A204.1 (cell line): ENCODE results near the gene LUZP2.

Experiments
- FAIRE-seq: peaks from 2 replicates; lab custom pipeline; 2012; peaks lifted over from hg19 to GRCh38; lab: Jason Lieb, UNC

The LUZP2 gene

DNA sequence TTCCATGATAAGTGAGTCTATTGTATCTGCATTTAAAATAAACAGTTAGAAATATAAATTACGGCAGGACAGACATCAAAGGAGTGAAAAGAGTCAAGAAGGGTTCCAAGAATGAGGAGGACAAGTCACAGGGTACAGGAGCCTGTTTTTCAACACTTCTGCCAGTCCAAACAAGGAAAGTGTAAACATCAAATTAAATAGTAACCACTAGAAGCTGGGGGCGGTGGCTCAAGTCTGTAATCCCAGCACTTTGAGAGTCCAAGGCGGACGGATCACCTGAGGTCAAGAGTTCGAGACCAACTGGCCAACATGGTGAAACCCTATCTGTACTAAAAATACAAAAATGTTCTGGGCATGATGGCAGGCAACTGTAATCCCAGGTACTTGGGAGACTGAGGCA is 219.6 kb downstream of the LUZP2 start:
- FAIRE-seq, result no peak

DNA sequence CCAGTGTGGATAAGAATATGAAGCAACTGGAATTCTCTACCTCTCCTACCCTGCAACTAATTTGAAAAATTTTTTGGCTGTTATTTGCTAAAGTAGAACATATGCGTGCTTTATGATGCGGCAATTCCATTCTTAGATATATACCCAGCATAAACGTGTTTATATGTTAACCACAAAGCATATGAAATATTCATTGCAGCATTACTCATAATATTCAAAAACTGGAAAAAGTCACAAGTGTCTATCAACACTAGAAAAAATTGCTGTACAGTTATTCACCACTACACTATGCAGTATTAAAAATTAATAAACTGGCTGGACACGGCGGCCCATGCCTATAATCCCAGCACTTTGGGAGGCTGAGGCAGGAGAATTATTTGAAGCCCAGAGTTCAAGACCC is 226.4 kb downstream of the LUZP2 start:
- FAIRE-seq, result no peak

DNA sequence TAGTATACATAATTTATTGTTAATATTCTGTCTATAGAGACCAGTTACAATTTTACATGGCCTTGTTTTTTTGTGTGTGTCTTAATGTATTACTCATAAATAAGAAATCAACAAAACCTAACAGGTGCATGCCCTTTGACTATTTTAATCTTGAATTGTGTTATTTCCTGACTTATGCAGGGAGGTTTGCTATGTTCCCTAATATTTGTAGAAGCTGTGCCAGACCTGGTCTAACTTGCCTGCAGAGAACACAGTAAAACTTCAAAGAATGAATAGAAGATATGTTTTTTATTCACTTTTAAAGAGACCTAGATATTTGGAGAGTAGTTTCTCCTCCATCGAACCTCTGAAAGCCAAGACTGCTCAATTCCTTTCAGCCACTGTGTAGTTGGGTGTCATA is 234.7 kb downstream of the LUZP2 start:
- FAIRE-seq, result no peak

DNA sequence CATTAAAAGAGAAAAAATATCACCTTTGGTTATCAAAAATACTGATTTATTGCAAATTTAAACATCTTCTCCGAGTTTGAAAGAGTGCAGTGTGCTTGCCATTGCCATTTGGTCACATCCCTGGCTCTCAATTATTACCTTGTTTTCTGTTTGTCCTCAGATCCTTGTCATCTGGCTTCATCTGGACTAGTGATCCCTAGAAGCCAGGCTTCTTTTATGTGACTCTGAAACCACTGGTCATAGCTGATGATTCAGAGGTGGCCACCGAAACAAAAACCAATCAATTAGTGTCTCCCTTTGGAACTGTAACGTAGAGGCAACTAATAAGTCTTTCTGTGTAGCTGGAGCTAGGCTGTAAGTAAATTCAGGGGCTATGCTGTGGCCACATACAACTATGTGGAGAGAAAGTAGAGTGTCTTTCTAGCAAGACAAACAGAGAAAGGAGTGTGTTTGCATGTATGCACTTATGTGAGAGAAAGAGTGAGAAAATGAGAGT is 237.9 kb downstream of the LUZP2 start:
- no peak for FAIRE-seq

- no peak for FAIRE-seq
Observed at GRCh38 chr11:24738972-24739371, 242.1 kb downstream of the LUZP2 start.

- no peak for FAIRE-seq
Observed at GRCh38 chr11:24739637-24740036, 242.8 kb downstream of the LUZP2 start.

GRCh38 chr11:24747275-24748251 is 250.7 kb downstream of the LUZP2 start:
- no peak for FAIRE-seq

DNA sequence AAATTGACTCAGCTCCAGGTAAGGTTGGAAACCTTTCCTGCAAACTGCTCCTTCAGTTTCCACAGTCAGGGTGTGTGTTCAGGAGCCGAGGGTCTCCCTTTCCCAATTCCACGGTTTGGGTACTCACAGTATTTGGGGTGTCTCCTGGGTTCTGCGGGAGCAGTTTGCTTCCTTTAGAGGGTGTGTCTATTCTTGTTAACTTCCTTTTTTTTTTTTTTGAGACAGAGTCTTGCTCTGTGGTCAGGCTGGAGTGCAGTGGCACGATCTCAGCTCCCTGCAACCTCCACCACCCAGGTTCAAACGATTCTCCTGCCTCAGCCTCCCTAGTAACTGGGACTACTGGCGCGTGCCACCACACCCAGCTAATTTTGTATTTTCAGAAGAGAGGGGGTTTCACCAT is 251.4 kb downstream of the LUZP2 start:
- FAIRE-seq, result no peak

DNA sequence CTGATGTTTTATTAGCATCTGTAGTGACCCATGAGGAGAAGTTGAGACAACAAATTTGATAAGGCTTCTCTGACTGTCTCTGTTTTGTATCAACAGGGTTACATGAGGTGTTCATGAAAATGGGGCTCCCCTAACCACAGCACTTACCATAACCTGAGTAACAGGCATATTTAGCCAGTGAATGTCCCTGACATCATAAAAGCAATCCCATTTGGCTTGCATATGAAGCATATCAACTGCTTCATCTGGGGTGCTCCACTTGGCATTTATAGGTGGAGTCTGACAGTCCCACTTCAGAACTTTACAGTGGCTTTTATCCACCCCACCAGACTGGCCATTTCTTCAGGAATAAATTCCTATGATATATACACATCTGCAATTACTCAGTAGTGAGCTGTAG is 257.6 kb downstream of the LUZP2 start:
- FAIRE-seq, result no peak

DNA sequence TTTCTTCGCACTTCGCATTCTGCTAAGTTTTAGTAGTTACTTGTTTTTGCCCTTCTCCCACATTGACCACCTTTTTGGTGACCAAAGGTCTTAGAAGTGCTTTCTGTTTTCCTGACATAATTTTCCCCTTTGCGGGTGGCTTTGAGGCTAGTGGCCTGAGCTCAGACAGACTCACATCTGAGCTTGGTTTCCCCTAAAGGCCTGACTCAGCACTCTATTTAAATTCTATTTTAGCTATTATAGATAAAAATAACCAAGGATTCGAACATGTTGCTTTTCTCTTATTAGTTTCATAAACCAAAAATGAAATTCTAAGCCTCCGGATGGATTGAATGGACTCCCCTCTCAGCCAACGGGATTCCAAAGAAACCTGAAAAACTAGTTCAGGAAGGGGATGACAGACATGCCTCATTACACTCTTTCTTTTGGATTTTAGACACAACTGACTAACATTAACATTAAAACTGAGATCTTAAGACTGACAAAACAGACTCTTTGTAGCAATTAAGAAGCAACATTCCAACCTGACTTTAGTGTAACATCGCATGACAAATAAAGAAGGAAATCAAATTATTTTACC is 258.5 kb downstream of the LUZP2 start:
- no peak for FAIRE-seq

DNA sequence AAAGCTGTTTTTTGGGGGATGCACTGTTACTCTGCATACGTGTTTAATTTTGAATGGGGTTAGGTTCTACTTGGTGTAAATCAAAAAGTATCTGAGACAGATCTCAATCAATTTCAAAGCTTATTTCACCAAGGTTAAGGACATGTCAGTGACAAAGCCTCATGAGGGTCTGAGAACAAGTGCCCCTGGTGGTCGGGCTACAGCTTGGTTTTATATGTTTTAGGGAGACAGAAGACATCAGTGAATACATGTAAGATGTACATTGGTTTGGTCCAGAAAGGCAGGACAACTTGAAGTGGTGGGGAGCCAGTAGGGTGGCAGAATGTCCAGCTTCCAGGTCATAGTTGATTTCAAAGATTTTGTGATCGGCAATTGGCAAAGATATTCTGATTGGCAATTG is 262.9 kb downstream of the LUZP2 start:
- no peak for FAIRE-seq

DNA sequence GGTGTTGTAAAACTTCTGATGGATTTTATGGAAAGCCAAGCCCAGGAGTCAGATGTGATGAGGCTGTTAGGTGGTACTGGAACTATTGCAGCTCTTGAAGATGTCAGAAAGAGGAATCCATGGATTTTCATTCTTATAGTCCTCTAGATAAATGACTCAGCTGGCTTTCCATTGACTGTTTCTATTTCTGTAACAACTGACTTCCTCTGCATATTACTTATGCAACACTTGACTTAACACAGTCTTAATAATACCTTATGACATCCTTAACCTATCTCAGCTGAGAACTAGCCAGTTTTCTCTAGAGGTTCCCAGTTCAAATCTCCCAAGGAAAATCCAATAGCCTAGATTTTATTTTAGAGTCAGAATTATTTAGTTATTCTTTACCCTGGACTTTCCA is 263.8 kb downstream of the LUZP2 start:
- FAIRE-seq, result no peak

GRCh38 chr11:24762076-24762475 is 265.2 kb downstream of the LUZP2 start:
- no peak for FAIRE-seq

GRCh38 chr11:24767411-24767810 is 270.6 kb downstream of the LUZP2 start:
- FAIRE-seq, result no peak

- no peak for FAIRE-seq
Observed at GRCh38 chr11:24773322-24773721, 276.5 kb downstream of the LUZP2 start.

- FAIRE-seq, result no peak
Observed at GRCh38 chr11:24779791-24780190, 282.9 kb downstream of the LUZP2 start.

- no peak for FAIRE-seq
Observed at GRCh38 chr11:24781288-24781687, 284.4 kb downstream of the LUZP2 start.

GRCh38 chr11:24793479-24793878 is 296.6 kb downstream of the LUZP2 start:
- no peak for FAIRE-seq

DNA sequence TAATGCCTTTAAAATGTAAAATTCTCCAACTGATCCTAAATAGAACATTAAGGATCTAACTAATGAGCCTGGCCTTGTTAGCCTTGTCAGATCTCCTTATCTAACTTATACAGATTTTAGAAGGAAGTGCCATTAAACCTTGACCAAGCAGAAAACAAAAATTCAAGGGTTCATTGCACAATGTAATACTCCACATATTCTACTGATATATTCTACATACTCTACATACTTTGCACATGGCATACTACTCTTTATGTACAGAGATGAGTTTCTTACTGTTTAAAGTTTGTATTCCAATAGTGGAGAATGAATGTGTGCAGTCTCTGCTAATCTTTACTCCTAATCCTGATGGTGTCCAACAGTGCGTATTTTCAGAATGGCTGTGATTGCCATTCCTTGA is 297.2 kb downstream of the LUZP2 start:
- FAIRE-seq, result no peak

- FAIRE-seq, result no peak
Observed at GRCh38 chr11:24805671-24806070, 308.8 kb downstream of the LUZP2 start.

- no peak for FAIRE-seq
Observed at GRCh38 chr11:24808173-24808572, 311.3 kb downstream of the LUZP2 start.

DNA sequence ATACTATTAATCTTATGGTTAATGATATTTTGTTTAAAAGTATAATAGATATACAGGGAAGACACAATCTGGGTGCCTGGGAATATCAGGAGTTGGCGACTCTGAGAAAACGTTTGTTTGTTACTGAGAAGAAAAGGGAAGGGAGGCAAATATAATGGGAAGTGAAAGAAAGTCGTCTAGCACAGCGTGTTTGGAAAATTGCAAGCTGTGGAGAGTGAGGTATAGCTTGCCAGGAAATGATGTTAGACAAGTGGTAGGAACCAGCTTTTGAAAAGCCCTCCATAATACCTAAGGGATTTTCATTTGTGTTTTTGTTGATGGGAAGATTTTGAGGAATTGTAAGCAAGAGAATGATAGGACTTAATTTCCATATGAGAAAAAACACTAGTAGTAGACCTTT is 322.2 kb downstream of the LUZP2 start:
- FAIRE-seq, result no peak

- no peak for FAIRE-seq
Observed at GRCh38 chr11:24819863-24820434, 323.1 kb downstream of the LUZP2 start.
